Neuron (in vitro differentiated cells): ENCODE data around the gene SPTSSB.

Experiments used
- H2AFZ ChIP-seq: one replicate; pipeline ENCODE4 v1.6.1; 2013; ENCODE audit warnings: low read depth, mild to moderate bottlenecking, inconsistent platforms, low read length, moderate library complexity
- H3K27me3 ChIP-seq: one replicate; pipeline ENCODE4 v1.6.1; 2013; ENCODE audit warnings: low read length; ENCODE audit not compliant: insufficient read depth
- H3K36me3 ChIP-seq: one replicate; pipeline ENCODE4 v1.6.1; 2013; ENCODE audit warnings: low read length; ENCODE audit not compliant: insufficient read depth
- H3K4me1 ChIP-seq: one replicate; pipeline ENCODE4 v1.6.1; 2013; ENCODE audit warnings: low read length; ENCODE audit not compliant: insufficient read depth
- H3K4me3 ChIP-seq: 2 replicates; pipeline ENCODE4 v1.5.1; 2013; ENCODE audit warnings: mild to moderate bottlenecking, low read length, moderate library complexity
- H3K9me3 ChIP-seq: one replicate; pipeline ENCODE4 v1.6.1; 2013; ENCODE audit warnings: low read length

The SPTSSB gene

GRCh38 chr3:161317077-161317476 lies 54.2 kb downstream of the SPTSSB start:
- Histone ChIP-seq H3K9me3 (peaks cover 2% of the 10 kb centered on the region), H3K36me3 (no peaks in the 10 kb centered on the region), H2AFZ (no peak overlapping the region), H3K27me3 (no peaks in the 10 kb centered on the region), H3K4me3 (no peak overlapping the region), H3K4me1 (no peaks in the 10 kb centered on the region)

- Histone ChIP-seq H3K27me3 (no peaks in the 10 kb centered on the region), H3K4me1 (no peaks in the 10 kb centered on the region), H2AFZ (no peak overlapping the region), H3K4me3 (no peak overlapping the region), H3K9me3 (peaks cover 2% of the 10 kb centered on the region), H3K36me3 (no peaks in the 10 kb centered on the region)
Observed at GRCh38 chr3:161316006-161316689, 55.2 kb downstream of the SPTSSB start.

- Histone ChIP-seq H3K4me3 (no peak overlapping the region), H3K36me3 (no peaks in the 10 kb centered on the region), H3K27me3 (no peaks in the 10 kb centered on the region), H3K4me1 (no peaks in the 10 kb centered on the region), H3K9me3 (no peaks in the 10 kb centered on the region), H2AFZ (no peak overlapping the region)
Observed at GRCh38 chr3:161314836-161315395, 56.4 kb downstream of the SPTSSB start.

- H3K4me1 ChIP-seq: no peaks in the 10 kb centered on the region
- no peaks in the 10 kb centered on the region for H3K27me3 ChIP-seq
- no peak overlapping the region for H3K4me3 ChIP-seq
- H3K36me3 ChIP-seq: no peaks in the 10 kb centered on the region
- H3K9me3 ChIP-seq: no peaks in the 10 kb centered on the region
- no peak overlapping the region for H2AFZ ChIP-seq
Observed at GRCh38 chr3:161310649-161311423, 60.5 kb downstream of the SPTSSB start.

- H3K36me3 ChIP-seq: no peaks in the 10 kb centered on the region
- no peak overlapping the region for H2AFZ ChIP-seq
- H3K27me3 ChIP-seq: no peaks in the 10 kb centered on the region
- no peaks in the 10 kb centered on the region for H3K9me3 ChIP-seq
- no peaks in the 10 kb centered on the region for H3K4me1 ChIP-seq
- H3K4me3 ChIP-seq: no peak overlapping the region
Observed at GRCh38 chr3:161305095-161305991, 66.0 kb downstream of the SPTSSB start.

- Histone ChIP-seq H3K9me3 (peaks cover 5% of the 10 kb centered on the region), H3K4me1 (no peaks in the 10 kb centered on the region), H2AFZ (no peak overlapping the region), H3K4me3 (no peak overlapping the region), H3K36me3 (no peaks in the 10 kb centered on the region), H3K27me3 (no peaks in the 10 kb centered on the region)
Observed at GRCh38 chr3:161296814-161297213, 74.5 kb downstream of the SPTSSB start.

GRCh38 chr3:161295325-161295724 lies 76.0 kb downstream of the SPTSSB start:
- Histone ChIP-seq H2AFZ (no peak overlapping the region), H3K9me3 (peaks cover 5% of the 10 kb centered on the region), H3K27me3 (no peaks in the 10 kb centered on the region), H3K4me3 (no peak overlapping the region), H3K36me3 (no peaks in the 10 kb centered on the region), H3K4me1 (no peaks in the 10 kb centered on the region)
